GM12891 (cell line): ENCODE results near the gene PKP1.
"Not testable (repeated sequence)": the region's sequence is repeated elsewhere in the genome, so short reads cannot be mapped to it uniquely, and the experiment has no call there.

Source experiments
- DNase-seq: peaks from one replicate; pipeline ENCODE4 v3.0.0; 2011; ENCODE audit warnings: low spot score; ENCODE audit not compliant: insufficient read length
- FAIRE-seq: peaks from 2 replicates; lab custom pipeline; 2011; peaks lifted over from hg19 to GRCh38; lab: Jason Lieb, UNC
- PAX5 ChIP-seq: IDR thresholded peaks from 2 replicates; pipeline ENCODE4 v1.6.1; 2011; ENCODE audit warnings: low read length, moderate library complexity, mild to moderate bottlenecking; ENCODE audit not compliant: insufficient read depth, severe bottlenecking
- POLR2A ChIP-seq: IDR thresholded peaks from 2 replicates; pipeline ENCODE4 v1.6.1; 2011; ENCODE audit warnings: low read depth, low read length, control low read depth
- POLR2AphosphoS5 ChIP-seq: IDR thresholded peaks from 2 replicates; pipeline ENCODE4 v1.6.1; 2011; ENCODE audit warnings: low read depth, low read length, control low read depth
- POU2F2 ChIP-seq: IDR thresholded peaks from 2 replicates; pipeline ENCODE4 v1.6.1; 2011; ENCODE audit warnings: low read depth, mild to moderate bottlenecking, control low read depth, low read length, moderate library complexity
- SPI1 ChIP-seq: IDR thresholded peaks from 2 replicates; pipeline ENCODE4 v1.6.1; 2011; ENCODE audit warnings: low read depth, low read length, control low read depth
- TAF1 ChIP-seq: IDR thresholded peaks from 2 replicates; pipeline ENCODE4 v1.6.1; 2011; ENCODE audit warnings: low read depth, low read length, control low read depth

PKP1 gene

GRCh38 chr1:201251851-201252430 lies 31.4 kb upstream of the PKP1 start:
- DNase-seq (no peak), FAIRE-seq (no peak)
- TF ChIP-seq SPI1, result no peak
- no peak for TF ChIP-seq PAX5
- TF ChIP-seq POU2F2, result no peak
- no peak for TF ChIP-seq POLR2A
- TF ChIP-seq POLR2AphosphoS5, result no peak
- no peak for TF ChIP-seq TAF1

GRCh38 chr1:201252944-201253371 lies 30.3 kb upstream of the PKP1 start:
- FAIRE-seq (no peak), DNase-seq (no peak)
- TF ChIP-seq POU2F2 (no peak), POLR2AphosphoS5 (no peak), POLR2A (no peak)

GRCh38 chr1:201253411-201253810 lies 29.9 kb upstream of the PKP1 start:
- FAIRE-seq (no peak), DNase-seq (no peak)
- TF ChIP-seq POLR2AphosphoS5, result no peak
- TF ChIP-seq TAF1, result no peak
- TF ChIP-seq SPI1, result no peak
- no peak for TF ChIP-seq PAX5
- TF ChIP-seq POLR2A, result no peak
- no peak for TF ChIP-seq POU2F2

GRCh38 chr1:201253906-201254624 lies 29.2 kb upstream of the PKP1 start:
- no peak for FAIRE-seq
- DNase-seq, result no peak
- TF ChIP-seq POLR2AphosphoS5 (no peak), POLR2A (no peak), PAX5 (no peak), TAF1 (no peak), POU2F2 (no peak), SPI1 (no peak)

GRCh38 chr1:201254625-201255478 lies 28.5 kb upstream of the PKP1 start:
- DNase-seq (peak; percentile 93), FAIRE-seq (peak; percentile 74)
- TF ChIP-seq TAF1 (no peak), POU2F2 (no peak), POLR2AphosphoS5 (no peak), SPI1 (no peak), POLR2A (no peak), PAX5 (no peak)

GRCh38 chr1:201255479-201256362 lies 27.6 kb upstream of the PKP1 start:
- TF ChIP-seq PAX5, result no peak
- no peak for TF ChIP-seq POLR2AphosphoS5
- no peak for FAIRE-seq
- no peak for DNase-seq

GRCh38 chr1:201258132-201258531 lies 25.2 kb upstream of the PKP1 start:
- FAIRE-seq, DNase-seq: not testable (repeated sequence)

- FAIRE-seq, result no peak
- TF ChIP-seq POLR2A (no peak), TAF1 (no peak), SPI1 (no peak), PAX5 (no peak), POLR2AphosphoS5 (no peak), POU2F2 (no peak)
- DNase-seq, result no peak
Measured at GRCh38 chr1:201258763-201259230, 24.5 kb upstream of the PKP1 start.
